ENCODE measurements around the gene VGLL4.
A peak's percentile ranks its signal among the peaks of the same experiment; 100 is the strongest.

Gene VGLL4

DNA sequence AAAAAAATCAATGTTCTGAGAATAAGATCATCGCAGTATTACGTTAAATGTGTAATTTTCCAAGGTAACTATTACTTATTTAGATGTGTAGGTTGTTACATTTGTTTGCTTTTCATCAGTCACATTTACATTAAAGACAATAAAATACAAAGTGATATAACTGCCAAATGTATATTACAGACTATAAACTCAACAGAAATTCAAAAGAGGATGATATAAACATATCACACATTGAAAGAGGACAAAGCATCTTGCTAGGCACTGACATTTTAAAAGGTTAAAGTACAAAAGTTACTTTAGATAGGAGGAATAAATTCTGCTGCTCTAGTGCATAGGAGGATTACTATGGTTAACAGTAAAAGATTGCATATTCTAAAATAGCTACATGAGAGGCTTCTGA is 16.1 kb downstream of the VGLL4 start:
- DNase-seq (ENCODE audit: low read depth, low spot score) = no peak

DNA sequence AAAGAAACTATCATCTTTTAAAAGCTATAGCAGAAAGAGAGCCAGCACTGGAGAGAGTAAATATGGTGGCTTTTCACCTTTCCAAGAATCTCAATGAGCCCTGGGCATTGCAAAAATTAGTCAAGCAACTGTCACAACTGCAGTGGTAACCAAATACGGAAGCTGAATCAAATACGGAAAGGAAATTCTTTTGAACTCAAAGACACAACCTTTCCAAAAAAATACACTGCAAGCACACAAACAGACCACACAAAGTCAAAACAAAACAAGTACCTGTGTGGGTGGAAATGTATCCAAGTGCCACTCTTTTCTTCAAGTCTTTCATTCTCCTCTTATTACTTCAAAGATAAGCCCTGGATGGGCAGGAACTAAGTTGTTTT is 17.6 kb downstream of the VGLL4 start:
- DNase-seq (ENCODE audit: low read depth, low spot score) = no peak

DNA sequence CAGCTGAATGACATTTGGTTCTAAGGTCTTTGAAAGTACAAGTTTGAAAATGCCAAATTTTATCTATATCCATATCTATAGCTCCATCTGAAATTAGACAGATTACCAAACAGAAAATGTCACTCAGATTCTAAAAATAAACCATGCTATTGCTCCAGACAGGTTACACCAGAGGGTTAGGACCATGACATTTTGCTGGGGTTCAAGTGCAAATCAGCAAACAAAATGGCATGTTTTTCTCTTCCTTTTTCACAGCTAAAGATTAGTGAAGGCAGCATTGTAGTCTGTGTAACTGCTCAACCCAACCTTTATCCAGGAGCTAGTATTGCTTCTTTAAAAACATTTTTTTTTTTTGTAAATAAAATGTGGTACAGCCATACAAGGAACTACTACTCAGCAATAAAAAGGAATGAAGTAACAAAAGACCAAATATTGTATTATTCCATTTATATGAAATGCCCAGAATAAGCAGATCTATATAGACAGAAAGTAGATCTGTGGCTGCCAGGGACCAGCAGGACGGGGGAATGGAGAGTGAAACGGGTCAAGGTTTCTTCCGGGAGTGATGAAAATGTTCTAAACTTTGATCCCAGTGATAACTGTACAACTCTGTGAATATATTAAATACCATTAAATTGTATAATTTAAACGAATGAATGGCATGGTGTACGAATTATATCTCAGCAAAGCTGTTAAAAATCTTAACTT is 18.2 kb downstream of the VGLL4 start:
- DNase-seq (ENCODE audit: low read depth, low spot score) = no peak

DNA sequence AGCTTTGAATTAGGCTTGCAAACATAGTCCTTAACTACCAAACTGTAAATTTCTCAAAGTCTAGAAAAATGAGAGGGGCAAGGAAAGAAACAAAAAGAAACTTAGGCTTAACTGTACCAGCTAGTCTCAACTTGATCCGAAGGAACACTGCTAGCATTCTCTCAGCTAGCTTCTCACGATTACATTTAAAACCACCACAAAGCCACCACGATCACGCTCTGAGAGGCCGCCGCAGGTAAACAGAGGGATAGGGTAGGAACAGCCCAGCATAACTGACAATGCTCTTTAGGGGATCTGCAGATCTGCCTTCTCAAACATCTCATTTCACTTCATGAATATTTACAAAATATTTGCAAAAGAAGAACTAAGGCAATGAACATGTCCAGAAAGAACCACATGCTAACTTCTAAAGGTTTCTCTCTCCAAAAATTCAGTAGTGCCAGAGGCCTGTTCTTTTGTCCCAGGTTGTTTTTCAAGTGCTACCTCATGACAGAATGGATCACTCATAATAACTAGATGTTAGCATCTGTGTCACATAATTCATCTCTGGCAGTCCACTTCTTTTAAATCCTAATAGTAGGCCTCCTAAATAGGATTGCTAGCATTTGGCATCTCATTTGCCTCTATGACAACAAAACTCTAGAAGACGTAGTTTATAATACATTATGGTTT is 18.9 kb downstream of the VGLL4 start:
- DNase-seq (ENCODE audit: low read depth, low spot score) = no peak

DNA sequence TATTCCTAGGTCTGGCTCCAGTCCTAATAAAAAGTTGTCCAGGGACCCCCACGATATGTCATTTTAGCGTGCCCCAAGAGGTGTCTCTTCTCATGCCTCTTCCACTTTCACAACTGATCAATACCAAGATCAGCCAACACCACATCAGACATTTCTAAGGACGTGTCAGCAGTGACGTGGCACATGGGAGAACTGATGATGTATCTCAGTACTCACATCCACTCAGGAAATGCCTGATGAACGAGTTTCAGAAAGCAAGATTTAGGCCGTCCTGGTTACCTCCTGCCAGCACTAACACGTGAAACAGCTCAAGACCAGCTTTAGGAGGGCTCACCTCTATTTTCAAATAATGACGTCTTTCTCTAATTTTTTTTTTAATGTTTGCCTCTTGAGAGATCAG is 19.6 kb downstream of the VGLL4 start:
- DNase-seq (ENCODE audit: low read depth, low spot score) = peak; percentile 27

DNA sequence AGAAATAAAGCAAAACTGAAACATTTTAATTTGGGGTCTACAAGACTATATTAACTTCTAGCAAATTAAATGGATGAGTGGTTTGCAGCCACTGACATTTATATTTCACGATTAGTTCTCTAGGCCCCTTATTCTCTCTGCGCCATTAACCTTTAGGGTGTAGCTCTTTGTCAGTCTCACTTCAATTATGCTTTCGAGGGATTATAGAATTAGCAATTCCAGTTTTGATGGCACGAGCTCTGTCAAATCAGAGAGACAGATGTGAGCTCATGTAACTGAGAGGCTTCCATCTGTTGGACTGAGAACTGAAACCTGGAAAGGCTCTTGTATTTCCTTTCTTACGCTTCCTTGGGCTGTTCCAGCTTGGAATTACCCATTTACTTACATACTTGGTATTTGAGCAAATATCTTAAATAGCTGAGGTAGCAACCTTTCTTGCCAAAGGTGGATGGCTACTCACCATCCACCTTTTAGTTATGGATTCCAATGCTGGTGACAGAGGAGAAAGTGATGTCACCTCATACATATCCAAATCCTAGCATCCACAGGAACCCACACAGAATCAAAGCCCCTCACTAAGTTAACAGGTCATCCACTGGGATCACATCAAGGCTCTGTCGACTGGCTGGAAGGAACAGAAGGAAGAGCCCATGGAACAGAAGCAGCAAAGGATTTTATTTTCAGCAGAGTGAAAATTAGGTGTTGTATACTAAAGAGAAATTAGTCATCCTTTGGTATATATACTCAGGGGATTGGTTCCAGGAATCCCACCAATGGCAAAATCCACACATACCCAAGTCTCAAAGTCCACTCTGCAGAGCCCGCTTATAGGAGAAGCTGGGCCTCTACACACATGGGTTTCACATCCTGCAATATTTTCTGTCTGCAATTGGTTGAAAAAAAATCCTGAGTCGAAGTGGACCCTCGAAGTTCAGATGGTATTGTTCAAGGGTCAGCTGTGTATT is 20.8 kb downstream of the VGLL4 start:
- no peak for DNase-seq (ENCODE audit: low read depth, low spot score)

DNA sequence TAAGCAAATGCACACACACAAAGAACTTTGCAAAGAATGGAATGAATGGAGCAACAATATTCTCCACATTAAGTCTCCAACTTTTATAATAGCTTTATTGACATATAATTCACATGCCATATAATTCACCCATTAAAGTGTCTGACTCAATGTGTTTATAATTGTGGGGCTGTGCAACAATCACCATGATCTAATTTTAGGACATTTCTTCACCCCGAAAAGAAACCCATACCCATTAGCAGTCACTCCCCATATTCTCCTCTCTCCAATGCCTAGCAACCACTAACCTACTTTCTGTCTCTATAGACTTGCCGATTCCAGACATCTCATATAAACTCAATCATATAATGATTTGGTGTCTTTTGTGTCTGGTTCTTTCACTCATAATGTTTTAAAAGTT is 22.6 kb downstream of the VGLL4 start:
- DNase-seq (ENCODE audit: low read depth, low spot score) = no peak

DNA sequence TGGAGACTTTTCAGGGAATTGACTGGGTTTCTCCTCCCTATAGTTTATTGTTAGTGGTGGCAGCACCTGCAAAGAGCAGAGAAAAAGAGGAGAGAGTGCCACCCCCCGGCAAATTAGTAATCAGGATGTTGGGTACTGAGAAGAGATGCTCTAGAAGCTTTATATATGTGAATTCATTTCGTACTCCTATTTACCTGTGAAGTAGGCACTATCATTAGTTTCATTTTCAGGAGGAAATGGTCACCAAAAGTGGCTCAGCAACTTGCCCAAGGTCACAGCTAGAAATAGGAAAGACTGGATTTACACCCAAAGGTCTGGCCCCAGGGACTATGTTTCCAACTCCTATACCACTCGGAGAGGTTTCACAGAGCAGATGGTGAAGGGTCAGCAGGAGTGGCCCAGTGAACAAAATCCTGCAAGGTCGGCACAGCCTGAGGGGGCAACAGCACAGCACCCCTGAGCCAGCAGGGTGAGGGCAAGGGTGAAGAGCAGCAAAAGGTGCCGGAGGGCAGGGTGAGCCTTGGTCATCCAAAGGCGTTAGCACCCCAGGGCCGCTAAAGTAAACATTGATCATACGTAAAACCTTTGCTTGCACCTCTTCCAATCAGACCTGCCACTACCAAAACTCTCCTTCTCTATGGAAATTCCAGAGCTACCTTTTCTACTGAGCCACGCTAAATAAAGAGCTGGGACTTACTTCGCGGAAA is 23.6 kb downstream of the VGLL4 start:
- DNase-seq (ENCODE audit: low read depth, low spot score) = no peak

DNA sequence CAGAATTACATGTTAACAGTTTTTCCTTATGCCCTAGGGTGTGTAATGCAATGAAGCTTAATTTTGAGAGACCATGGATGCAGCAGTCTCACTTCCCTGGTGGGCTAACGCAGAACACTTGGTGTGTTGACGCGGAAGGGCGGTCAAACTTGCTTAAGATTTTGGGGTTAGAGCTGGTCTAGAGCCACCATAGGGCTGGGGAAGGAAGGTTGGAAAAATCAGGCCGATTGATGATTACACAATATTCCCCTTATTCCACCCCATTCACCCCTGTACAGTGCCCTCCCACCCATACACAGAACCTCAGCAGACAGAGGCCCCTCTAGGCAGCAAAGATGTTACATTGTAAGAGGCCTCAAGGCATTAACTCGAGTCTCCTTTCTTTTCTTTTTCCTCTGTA is 24.3 kb downstream of the VGLL4 start:
- no peak for DNase-seq (ENCODE audit: low read depth, low spot score)

DNA sequence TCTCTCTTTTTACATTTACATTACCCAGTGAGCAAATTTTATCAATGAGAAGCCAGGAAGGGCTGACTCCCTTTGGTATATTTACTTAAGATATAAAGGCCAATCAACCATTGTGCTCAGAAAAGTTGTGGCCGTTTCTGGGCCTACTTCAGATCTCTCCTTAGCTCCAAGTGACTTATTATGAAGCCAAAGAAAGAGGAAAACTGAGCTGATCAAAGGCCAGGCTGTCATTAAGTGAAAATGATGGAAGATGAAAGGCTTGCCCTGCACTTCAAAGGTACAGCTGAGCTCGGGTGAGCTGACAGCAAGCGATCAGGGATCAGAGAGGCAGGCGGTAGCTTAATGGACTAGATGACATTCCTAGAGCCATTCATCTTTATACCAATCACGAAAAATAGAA is 24.8 kb downstream of the VGLL4 start:
- DNase-seq (ENCODE audit: low read depth, low spot score) = no peak

DNA sequence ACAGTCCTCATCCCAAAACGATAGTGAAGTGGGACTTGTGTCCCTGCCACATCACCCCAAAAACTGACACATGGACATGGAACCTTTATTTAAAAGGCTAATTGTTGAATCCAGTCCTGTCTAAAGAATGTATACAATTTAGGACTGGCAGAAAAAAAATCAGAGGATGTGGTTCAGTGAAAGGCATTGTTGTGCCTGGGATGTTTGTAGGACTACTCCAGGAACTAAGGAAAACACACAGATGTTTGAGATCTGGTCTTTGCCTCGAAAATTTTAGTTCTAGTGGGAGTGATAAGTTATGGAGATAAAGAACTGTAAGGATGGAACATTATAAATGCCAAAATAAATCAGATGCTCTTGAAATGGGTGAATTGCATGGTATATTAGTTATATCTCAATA is 27.2 kb downstream of the VGLL4 start:
- no peak for DNase-seq (ENCODE audit: low read depth, low spot score)

DNA sequence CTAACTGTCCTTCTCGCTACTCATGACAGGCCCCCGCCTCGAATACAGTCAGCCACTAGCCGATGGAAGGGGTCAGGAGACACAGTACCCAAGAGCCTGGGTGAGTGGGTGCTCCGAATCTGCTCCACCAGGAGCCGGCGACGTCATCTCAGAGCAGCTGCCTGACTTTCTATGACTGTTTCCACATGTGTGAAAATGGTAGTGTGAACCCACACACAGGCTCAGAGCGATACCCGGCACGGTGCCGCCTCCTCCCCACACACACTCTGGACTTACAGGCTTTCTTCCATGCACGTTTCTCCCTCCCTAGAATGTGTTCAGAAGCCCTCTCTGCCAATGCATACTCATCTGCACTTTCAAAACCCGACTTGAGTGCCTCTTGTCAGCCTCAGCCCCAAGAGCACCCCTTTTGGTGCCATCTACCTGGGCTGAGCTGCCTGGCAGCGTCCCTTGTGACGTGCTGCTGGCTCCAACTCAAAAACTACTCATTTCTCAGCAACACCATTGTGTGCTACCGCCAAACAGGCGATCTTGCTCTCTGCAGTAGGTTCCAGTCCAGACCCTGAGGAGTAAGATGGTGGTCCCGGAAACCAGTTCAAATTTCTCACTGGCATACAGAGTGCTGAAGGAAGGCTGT is 29.7 kb downstream of the VGLL4 start:
- no peak for DNase-seq (ENCODE audit: low read depth, low spot score)

DNA sequence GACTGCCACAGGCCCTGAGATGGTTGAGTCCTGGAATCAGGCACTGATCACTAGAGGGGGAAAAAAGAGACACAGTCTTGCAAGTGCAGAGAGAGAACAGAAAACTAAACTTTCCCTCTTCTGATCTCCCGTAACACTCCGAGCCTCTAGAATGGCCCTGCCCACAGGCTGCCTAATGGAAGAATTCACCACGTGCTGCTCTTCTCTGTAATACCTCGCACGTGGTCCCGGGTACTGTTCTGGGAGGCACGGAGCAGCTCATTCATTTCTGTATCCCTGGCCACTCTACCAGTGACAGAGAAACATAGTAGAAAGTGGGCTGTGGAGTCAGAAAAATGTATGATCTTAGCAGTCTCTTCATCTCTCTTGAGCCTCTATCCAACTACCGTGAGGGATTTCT is 30.4 kb downstream of the VGLL4 start:
- DNase-seq (ENCODE audit: low read depth, low spot score) = no peak

DNA sequence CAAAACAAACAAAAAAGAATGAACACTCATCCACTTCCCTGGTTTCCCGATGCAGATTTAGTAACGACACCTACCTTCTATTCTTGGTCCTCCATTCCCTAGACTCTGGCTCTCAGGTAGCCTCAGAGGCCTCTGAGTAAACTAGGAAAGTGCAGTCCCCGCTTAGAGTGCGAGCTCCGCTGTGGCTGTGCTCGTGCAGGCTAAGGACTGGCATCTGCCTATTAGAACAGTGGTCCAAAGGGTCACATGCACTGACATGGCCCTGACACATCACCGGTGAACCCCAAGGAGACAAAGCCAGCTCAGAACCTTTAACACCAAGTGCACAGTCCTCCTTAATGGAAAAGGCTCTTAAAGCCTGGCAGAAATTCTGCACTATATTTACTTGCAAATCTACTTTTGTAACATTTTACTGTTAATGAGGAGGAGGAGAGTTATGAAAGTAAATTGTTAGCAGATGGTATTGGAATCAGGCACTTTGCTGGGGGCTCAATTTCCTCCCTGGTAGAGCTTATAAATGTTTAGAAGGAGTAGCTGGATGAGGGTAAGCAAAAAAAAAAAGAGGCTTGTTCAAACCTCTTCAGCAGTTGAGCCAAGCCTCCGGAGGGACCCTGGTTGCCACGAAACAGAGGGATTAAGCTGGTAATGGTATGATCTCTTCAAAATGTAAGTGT is 31.1 kb downstream of the VGLL4 start:
- no peak for DNase-seq (ENCODE audit: low read depth, low spot score)

DNA sequence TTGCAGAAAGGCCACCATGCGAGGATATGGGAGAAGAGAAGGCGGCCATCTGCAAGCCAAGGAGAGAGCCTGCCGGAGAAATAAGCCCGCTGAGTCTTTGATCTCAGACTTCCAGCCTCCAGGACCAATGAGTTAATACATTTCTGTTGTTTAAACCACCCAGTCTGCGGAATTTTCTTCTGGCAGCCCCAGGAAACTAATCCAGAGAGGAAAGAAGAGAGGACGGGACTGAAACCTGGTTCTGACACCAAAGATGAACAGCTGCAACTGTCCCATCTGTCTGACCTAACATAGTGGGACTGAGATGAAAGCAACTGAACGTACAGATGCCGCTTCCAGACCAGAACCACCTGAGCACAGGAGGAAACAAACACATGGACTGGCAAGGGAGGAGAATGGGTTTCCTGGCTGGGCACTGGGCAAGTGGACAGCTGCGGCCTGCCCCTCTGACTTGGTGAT is 32.3 kb downstream of the VGLL4 start:
- no peak for DNase-seq (ENCODE audit: low read depth, low spot score)

DNA sequence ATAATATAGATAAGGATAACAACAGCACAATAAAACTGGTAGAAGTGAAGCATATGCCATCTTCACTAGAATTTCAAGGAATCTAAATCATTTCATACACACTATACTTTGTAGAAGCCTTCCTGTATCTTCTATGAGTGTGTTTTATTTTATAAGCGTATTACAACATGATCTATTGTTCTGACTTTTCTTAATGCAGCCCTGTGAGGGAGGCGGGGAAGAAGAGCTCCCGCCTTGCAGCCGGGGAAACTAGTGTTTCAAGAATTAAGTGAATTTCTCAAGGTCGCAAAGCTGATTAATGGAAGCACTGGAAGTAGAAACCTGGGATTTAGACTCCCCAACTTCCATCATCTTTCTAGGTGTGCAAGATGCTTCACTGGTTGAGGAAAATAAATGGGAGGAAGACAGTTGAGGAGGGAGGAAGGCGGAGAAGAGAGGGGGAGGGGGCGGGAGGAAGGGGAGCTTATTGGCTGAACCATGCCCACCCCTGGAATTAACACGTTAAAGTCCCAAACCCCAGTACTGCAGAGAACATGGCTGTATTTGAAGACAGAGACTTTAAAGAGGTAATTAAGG is 32.9 kb downstream of the VGLL4 start:
- DNase-seq (ENCODE audit: low read depth, low spot score) = no peak

DNA sequence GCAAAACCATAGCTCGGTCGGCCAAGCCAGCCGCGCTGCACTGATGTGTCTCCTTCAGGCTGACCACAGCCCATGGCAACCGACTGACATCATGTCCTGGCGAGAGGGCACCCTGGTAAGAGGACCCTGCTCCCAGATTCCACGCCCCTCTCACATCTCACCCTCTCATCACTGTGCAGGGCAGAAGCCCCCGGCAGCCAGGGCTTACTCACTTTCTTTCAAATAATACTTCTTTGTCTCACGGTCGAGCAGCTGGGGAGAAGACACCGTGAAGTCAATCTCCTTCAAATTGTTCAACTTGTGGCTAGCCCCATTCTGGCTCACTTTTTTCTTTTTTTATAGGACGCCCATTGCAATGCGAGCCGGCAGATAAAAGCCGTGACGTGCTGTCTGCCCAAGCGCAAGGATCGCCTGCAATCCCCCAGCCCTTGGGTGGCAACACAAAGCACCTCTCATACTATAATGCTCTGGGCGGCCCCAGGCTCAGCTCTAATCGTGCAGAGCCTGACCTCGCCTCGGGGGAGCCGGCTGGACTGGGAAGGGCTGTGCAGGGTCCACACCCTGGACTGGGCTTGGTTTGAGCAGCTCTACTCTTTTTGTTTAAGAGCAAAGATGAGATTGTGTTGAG is 33.6 kb downstream of the VGLL4 start:
- DNase-seq (ENCODE audit: low read depth, low spot score) = no peak

DNA sequence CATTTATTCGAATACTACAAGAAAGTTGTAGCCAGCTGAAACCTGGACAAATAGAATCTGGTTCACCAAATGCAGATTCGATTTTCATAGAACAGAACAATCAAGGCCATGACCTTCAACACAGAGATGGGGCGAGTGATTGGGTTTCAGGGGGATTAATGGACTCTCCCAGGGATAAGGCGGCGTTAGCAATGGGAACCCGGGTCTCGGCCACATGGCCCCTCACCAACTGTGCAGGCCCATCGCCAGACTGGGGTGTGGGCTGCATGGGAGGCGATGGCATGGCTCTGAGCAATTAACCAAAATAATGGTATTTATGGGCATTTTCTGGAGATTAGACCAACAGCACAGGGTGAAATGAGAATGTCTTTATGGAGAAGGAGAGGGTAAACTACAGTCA is 34.2 kb downstream of the VGLL4 start:
- DNase-seq (ENCODE audit: low read depth, low spot score) = no peak

DNA sequence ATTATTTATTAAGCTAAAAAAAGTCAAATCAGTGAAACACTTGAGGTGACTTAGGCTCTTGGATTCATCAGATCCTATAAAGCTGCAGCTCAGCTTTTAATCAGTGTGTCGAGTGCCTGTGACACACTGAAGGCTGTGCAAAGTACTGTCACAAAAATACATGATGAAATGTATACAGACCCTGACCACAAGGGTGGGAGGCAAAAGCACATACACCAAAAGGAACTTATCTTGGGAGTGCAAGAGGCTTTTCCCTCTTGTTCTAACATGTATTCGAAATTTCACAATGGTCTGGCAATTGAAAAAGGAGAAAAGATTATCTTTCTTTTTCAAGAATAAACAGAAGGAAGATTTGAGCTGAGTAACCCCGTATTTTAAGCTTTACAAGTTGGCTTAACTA is 35.9 kb downstream of the VGLL4 start:
- DNase-seq (ENCODE audit: low read depth, low spot score) = no peak

DNA sequence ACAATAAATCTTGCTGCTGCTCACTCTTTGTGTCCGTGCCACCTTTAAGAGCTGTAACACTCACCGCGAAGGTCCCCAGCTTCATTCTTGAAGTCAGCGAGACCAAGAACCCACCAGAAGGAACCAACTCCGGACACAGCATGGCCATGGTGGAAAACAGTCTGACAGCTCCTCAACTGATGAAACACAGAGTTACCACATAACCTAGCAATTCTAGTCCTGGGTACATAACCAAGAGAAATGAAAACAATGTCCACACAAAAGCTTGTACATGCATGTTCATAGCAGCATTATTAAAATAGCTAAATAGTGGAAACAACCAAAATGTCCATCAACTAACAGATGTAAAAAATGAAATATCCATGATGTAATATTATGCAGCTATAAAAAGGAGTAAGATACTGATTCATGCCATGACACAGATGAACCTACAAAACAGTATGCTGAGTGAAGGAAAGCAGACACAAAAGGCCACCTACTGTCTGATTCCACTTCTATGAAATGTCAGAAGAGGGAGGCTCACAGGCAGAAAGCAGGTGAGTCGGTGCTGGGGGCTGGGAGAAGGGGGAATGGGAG is 36.8 kb downstream of the VGLL4 start:
- DNase-seq (ENCODE audit: low read depth, low spot score) = no peak

All from activated CD4-positive, CD25-positive, alpha-beta regulatory T cell treated with anti-CD3 and anti-CD28 coated beads, Interleukin-2, amount 50 U/mL, for 16 hours (primary cell).